ENCODE results near the gene XPNPEP2. TPM values are rescaled to one million over a fixed set of nuclear protein-coding genes. Genes with fewer than 3 reads are reported as not detected.

The XPNPEP2 gene
- polyA plus RNA-seq, 4 donors: 27.0 to 744 (median 53.7) TPM

DNA sequence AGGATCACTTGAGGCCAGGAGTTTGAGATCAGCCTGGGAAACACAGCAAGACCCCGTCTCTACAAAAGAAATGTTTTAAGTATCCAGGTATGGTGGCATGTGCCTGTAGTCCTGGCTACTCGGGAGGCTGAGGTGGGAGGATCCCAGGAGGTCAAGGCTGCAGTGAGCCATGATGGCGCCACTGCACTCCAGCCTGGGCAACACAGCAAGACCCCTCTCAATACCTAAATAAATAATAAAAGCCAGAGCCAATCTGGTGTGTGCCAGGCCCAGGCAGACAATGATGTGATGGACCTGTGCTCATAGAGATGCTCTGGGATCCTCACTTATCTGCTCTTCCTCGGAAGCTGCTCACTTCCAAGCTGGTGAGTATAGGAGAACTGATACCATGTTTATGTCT lies 22.8 kb downstream of the XPNPEP2 start:
- no peaks in the 10 kb centered on the region for H3K4me1 ChIP-seq (ENCODE audit: control insufficient read depth in 3 of 3, insufficient read depth in 2 of 3, low read depth in 1 of 3, low read length in 2 of 3)
- no peaks in the 10 kb centered on the region for H3K9me3 ChIP-seq (ENCODE audit: control insufficient read depth in 2 of 2, insufficient read depth in 1 of 2, low read depth in 1 of 2, low read length in 1 of 2)
- H3K27me3 ChIP-seq (ENCODE audit: control insufficient read depth in 3 of 3, insufficient read depth in 3 of 3, low read length in 3 of 3): no peaks in the 10 kb centered on the region
- H3K36me3 ChIP-seq (ENCODE audit: control insufficient read depth in 3 of 3, insufficient read depth in 2 of 3, low read depth in 1 of 3, low read length in 3 of 3): peaks cover 0 to 50% (median 2%) of the 10 kb centered on the region in 3 donors
- no peak overlapping the region for H3K4me3 ChIP-seq (ENCODE audit: low read depth in 1 of 3, low read length in 3 of 3)
- DNase-seq (no peak), FAIRE-seq (no peak)
- H3K27ac ChIP-seq (ENCODE audit: low read depth in 1 of 3, low read length in 2 of 3): no peak overlapping the region
- WGBS, 3 donors: 81 to 95% (median 91%) methylated on average over 4 of the region's 4 CpGs

DNA sequence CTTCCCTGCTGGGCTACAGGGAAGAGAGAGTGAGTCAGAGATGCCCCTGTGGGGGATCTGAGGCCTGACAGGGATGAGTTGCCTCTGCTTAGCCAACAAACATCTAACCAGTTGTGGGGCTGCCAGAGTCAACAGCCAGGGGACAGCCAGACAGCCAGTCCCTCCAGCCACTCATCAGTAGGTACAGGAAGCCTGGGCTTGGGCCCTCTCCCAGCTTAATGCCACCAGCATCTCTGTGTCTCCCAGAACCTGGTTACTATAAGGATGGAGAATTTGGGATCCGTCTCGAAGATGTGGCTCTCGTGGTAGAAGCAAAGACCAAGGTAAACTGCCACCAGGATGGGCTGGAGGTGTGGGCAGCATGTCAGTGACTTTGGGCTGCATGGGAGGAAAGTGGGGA lies 23.7 kb downstream of the XPNPEP2 start:
- Histone ChIP-seq H3K36me3 (ENCODE audit: control insufficient read depth in 3 of 3, insufficient read depth in 2 of 3, low read depth in 1 of 3, low read length in 3 of 3) (peaks cover 0 to 53% (median 2%) of the 10 kb centered on the region in 3 donors), H3K4me3 (ENCODE audit: low read depth in 1 of 3, low read length in 3 of 3) (no peak overlapping the region), H3K4me1 (ENCODE audit: control insufficient read depth in 3 of 3, insufficient read depth in 2 of 3, low read depth in 1 of 3, low read length in 2 of 3) (no peaks in the 10 kb centered on the region), H3K27me3 (ENCODE audit: control insufficient read depth in 3 of 3, insufficient read depth in 3 of 3, low read length in 3 of 3) (no peaks in the 10 kb centered on the region), H3K27ac (ENCODE audit: low read depth in 1 of 3, low read length in 2 of 3) (no peak overlapping the region), H3K9me3 (ENCODE audit: control insufficient read depth in 2 of 2, insufficient read depth in 1 of 2, low read depth in 1 of 2, low read length in 1 of 2) (no peaks in the 10 kb centered on the region)
- FAIRE-seq: no peak
- no peak for DNase-seq
- 94 to 97% (median 94%) methylated on average over 3 of the region's 3 CpGs for WGBS, 3 donors

DNA sequence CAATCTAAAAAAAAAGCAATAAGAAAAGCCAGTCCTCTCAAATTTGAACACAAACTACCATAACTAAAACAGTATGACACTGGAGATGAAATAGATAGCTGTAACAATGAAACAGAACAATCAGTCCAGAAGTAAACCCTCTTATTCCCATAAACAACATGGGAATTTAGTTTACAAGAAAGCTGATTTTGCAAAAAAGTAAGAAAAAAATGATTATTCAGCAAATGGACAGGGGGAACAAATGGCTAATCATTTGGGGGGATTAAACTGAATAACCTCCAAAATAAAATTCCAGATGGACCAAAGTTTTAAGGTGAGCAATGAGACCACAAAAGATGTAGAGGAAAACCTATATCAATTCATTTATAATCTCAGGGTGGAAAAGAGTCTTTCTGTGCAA lies 24.9 kb downstream of the XPNPEP2 start:
- FAIRE-seq (no peak), DNase-seq (no peak)
- no peaks in the 10 kb centered on the region for H3K9me3 ChIP-seq (ENCODE audit: control insufficient read depth in 2 of 2, insufficient read depth in 1 of 2, low read depth in 1 of 2, low read length in 1 of 2)
- peaks cover 0 to 58% (median 0%) of the 10 kb centered on the region in 3 donors for H3K36me3 ChIP-seq (ENCODE audit: control insufficient read depth in 3 of 3, insufficient read depth in 2 of 3, low read depth in 1 of 3, low read length in 3 of 3)
- no peak overlapping the region for H3K27ac ChIP-seq (ENCODE audit: low read depth in 1 of 3, low read length in 2 of 3)
- no peaks in the 10 kb centered on the region for H3K27me3 ChIP-seq (ENCODE audit: control insufficient read depth in 3 of 3, insufficient read depth in 3 of 3, low read length in 3 of 3)
- H3K4me3 ChIP-seq (ENCODE audit: low read depth in 1 of 3, low read length in 3 of 3): no peak overlapping the region
- peaks cover 0 to 2% (median under 1%) of the 10 kb centered on the region in 3 donors for H3K4me1 ChIP-seq (ENCODE audit: control insufficient read depth in 3 of 3, insufficient read depth in 2 of 3, low read depth in 1 of 3, low read length in 2 of 3)

DNA sequence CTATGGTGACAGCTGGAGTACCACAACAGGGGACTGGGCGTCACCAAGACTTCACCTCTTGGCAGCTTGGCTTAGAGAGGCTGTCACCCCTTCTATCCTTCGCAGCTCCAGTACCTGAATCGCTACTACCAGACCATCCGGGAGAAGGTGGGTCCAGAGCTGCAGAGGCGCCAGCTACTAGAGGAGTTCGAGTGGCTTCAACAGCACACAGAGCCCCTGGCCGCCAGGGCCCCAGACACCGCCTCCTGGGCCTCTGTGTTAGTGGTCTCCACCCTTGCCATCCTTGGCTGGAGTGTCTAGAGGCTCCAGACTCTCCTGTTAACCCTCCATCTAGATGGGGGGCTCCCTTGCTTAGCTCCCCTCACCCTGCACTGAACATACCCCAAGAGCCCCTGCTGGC lies 29.4 kb downstream of the XPNPEP2 start:
- Histone ChIP-seq H3K4me1 (ENCODE audit: control insufficient read depth in 3 of 3, insufficient read depth in 2 of 3, low read depth in 1 of 3, low read length in 2 of 3) (peaks cover 0 to 14% (median 2%) of the 10 kb centered on the region in 3 donors), H3K9me3 (ENCODE audit: control insufficient read depth in 2 of 2, insufficient read depth in 1 of 2, low read depth in 1 of 2, low read length in 1 of 2) (no peaks in the 10 kb centered on the region), H3K36me3 (ENCODE audit: control insufficient read depth in 3 of 3, insufficient read depth in 2 of 3, low read depth in 1 of 3, low read length in 3 of 3) (peaks cover 0 to 21% (median 0%) of the 10 kb centered on the region in 3 donors), H3K27ac (ENCODE audit: low read depth in 1 of 3, low read length in 2 of 3) (peak overlapping the region in 1 of 3 donors; percentile 39), H3K4me3 (ENCODE audit: low read depth in 1 of 3, low read length in 3 of 3) (no peak overlapping the region), H3K27me3 (ENCODE audit: control insufficient read depth in 3 of 3, insufficient read depth in 3 of 3, low read length in 3 of 3) (no peaks in the 10 kb centered on the region)
- FAIRE-seq (no peak), DNase-seq (no peak)
- 91 to 96% (median 95%) methylated on average over 8 of the region's 8 CpGs for WGBS, 3 donors

DNA sequence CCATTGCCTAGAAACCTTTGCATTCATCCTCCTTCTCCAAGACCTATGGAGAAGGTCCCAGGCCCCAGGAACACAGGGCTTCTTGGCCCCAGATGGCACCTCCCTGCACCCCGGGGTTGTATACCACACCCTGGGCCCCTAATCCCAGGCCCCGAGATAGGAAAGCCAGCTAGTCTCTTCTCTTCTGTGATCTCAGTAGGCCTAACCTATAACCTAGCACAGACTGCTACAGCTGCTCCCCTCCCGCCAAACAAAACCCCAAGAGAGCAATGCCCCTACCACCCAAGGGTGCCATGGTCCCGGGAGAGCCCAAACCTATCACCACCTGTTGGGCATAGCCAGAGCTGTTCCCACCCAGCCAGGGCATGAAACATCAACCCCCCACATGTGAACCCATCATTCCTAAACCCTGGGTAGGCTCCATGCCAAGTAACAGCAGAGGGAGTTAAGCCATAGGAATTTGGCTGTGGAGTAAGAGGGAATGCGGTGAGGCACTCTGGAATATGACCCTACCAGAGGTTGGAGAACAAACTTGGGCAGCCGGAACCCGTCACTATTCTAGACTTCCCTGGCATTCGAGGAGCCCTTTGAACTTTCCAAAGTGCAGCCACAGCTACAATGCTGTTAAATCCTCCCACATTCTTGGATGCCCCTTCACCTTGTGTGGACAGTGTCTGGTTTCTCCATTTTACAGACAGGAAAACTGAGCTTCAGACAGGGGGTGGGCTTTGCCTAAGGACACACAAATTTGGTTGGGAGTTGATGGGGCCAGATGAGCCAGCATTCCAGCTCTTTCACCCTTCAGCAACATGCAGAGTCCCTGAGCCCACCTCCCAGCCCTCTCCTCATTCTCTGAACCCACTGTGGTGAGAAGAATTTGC lies 30.0 kb downstream of the XPNPEP2 start:
- WGBS, 3 donors: 38 to 63% (median 58%) methylated on average over 7 to 8 of the region's 8 CpGs
- FAIRE-seq: no peak
- peak overlapping the region; percentile 38 to 83 (median 39) for H3K27ac ChIP-seq (ENCODE audit: low read depth in 1 of 3, low read length in 2 of 3)
- no peaks in the 10 kb centered on the region for H3K27me3 ChIP-seq (ENCODE audit: control insufficient read depth in 3 of 3, insufficient read depth in 3 of 3, low read length in 3 of 3)
- H3K9me3 ChIP-seq (ENCODE audit: control insufficient read depth in 2 of 2, insufficient read depth in 1 of 2, low read depth in 1 of 2, low read length in 1 of 2): no peaks in the 10 kb centered on the region
- DNase-seq: peak in 1 of 2 donors; percentile 52
- no peak overlapping the region for H3K4me3 ChIP-seq (ENCODE audit: low read depth in 1 of 3, low read length in 3 of 3)
- H3K36me3 ChIP-seq (ENCODE audit: control insufficient read depth in 3 of 3, insufficient read depth in 2 of 3, low read depth in 1 of 3, low read length in 3 of 3): peaks cover 0 to 18% (median 0%) of the 10 kb centered on the region in 3 donors
- H3K4me1 ChIP-seq (ENCODE audit: control insufficient read depth in 3 of 3, insufficient read depth in 2 of 3, low read depth in 1 of 3, low read length in 2 of 3): peaks cover 0 to 20% (median 2%) of the 10 kb centered on the region in 3 donors

DNA sequence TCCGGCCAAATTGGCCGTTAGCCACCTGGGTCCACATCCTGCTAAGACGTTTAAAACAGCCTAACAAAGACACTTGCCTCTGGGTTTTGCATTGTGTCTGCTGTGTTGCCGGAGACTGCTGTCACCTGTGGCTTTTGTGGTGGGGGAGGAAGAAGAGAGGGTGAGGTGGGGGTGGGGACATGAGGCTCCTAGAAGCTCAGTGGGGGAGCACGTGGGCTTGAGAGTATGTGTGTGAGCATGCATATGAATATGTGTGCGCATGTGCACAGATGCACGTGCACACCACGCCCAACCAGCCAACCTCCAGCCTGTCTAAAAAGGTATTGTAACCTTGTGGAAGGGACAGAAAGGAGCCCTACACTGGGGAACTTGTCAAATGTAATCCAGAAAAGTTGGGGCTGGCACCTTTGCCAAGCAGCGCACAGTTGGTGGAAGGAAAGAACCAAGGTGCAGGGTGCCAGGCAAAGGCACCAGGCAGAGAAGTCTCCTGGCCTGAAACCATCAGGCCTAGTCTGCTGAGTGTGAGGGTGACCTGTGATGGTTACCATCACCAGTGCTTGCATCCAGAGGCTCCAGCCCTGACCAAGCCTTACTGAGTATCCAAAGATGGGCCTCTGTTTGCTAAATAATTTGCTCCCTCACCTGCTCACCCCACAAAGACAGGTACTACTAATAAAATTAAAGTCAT lies 30.8 kb downstream of the XPNPEP2 start:
- DNase-seq: peak in 1 of 2 donors; percentile 68

DNA sequence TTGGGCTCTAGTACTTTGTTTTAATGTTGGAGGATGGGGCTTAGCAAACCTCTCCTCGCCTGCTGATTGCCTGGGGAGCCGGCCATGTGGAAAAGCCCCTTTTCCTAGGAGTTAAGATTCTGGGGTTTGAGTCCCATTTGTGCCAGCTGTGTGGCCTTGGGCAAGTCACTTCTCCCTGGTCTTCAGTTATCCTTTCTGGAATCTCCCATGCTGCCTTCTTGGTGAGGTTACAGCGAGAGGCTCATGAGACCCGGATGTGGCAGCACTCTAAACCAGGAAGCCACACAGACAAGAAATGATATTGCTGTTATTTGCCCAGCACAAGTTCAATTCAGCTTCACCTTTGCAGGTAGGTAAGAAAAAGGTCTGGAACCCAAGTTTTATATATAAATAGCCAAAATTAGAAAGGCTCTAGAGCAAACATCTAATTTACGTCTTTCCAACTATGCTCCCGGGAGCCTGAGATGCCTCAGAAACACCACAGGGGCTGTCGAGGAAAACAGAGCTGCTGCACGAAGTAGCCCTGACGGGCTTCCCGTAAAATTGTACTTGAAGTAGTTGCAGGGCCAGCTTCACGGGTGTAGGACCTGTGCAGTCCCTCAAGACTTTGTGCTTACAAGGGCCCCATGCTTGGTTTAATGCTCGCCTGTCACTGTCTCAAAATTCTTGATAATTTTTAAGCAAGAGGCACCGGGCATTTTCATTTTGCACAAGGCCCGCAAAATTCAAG lies 32.7 kb downstream of the XPNPEP2 start:
- peaks cover 0 to 26% (median 2%) of the 10 kb centered on the region in 3 donors for H3K4me1 ChIP-seq (ENCODE audit: control insufficient read depth in 3 of 3, insufficient read depth in 2 of 3, low read depth in 1 of 3, low read length in 2 of 3)
- no peak overlapping the region for H3K4me3 ChIP-seq (ENCODE audit: low read depth in 1 of 3, low read length in 3 of 3)
- H3K27me3 ChIP-seq (ENCODE audit: control insufficient read depth in 3 of 3, insufficient read depth in 3 of 3, low read length in 3 of 3): no peaks in the 10 kb centered on the region
- DNase-seq: peak in 1 of 2 donors; percentile 35
- H3K27ac ChIP-seq (ENCODE audit: low read depth in 1 of 3, low read length in 2 of 3): peak overlapping the region in 1 of 3 donors; percentile 70
- H3K36me3 ChIP-seq (ENCODE audit: control insufficient read depth in 3 of 3, insufficient read depth in 2 of 3, low read depth in 1 of 3, low read length in 3 of 3): peaks cover 0 to 18% (median 0%) of the 10 kb centered on the region in 3 donors
- 68 to 77% (median 70%) methylated on average over 14 of the region's 14 CpGs for WGBS, 3 donors
- no peak for FAIRE-seq
- H3K9me3 ChIP-seq (ENCODE audit: control insufficient read depth in 2 of 2, insufficient read depth in 1 of 2, low read depth in 1 of 2, low read length in 1 of 2): no peaks in the 10 kb centered on the region

More for the DNA sequence above, 30.8 kb downstream of the XPNPEP2 start:
- Histone ChIP-seq H3K36me3 (ENCODE audit: control insufficient read depth in 3 of 3, insufficient read depth in 2 of 3, low read depth in 1 of 3, low read length in 3 of 3) (peaks cover 0 to 18% (median 0%) of the 10 kb centered on the region in 3 donors), H3K27ac (ENCODE audit: low read depth in 1 of 3, low read length in 2 of 3) (peak overlapping the region in 2 of 3 donors; percentile 38 to 83), H3K4me1 (ENCODE audit: control insufficient read depth in 3 of 3, insufficient read depth in 2 of 3, low read depth in 1 of 3, low read length in 2 of 3) (peaks cover 0 to 25% (median 2%) of the 10 kb centered on the region in 3 donors), H3K27me3 (ENCODE audit: control insufficient read depth in 3 of 3, insufficient read depth in 3 of 3, low read length in 3 of 3) (no peaks in the 10 kb centered on the region), H3K4me3 (ENCODE audit: low read depth in 1 of 3, low read length in 3 of 3) (no peak overlapping the region), H3K9me3 (ENCODE audit: control insufficient read depth in 2 of 2, insufficient read depth in 1 of 2, low read depth in 1 of 2, low read length in 1 of 2) (no peaks in the 10 kb centered on the region)
- WGBS, 3 donors: 53 to 55% (median 54%) methylated on average over 9 of the region's 9 CpGs
- FAIRE-seq: no peak

Data from small intestine (tissue), 7 donors.